HepG2 (cell line): ENCODE measurements around the gene GPAT3. TPM values are rescaled to one million over a fixed set of nuclear protein-coding genes. Genes with fewer than 3 reads are reported as not detected.
A peak's percentile ranks its signal among the peaks of the same experiment; 100 is the strongest.

Source experiments
- ATM ChIP-seq: fragments of 450-650 bp; IDR thresholded peaks from 2 replicates; pipeline ENCODE4 v1.7.1; 2017; ENCODE audit warnings: mild to moderate bottlenecking, borderline replicate concordance
- BORCS8-MEF2B ChIP-seq: sonication (generic); formaldehyde crosslinking; IDR thresholded peaks from 2 replicates; pipeline ENCODE4 v1.8.0; 2022; ENCODE audit warnings: mild to moderate bottlenecking, missing genetic modification reagents
- HNRNPK ChIP-seq: fragments of 200-400 bp; formaldehyde crosslinking; IDR thresholded peaks from 2 replicates; pipeline ENCODE4 v1.6.1; 2018; ENCODE audit warnings: low read length, low read depth, moderate library complexity, mild to moderate bottlenecking; ENCODE audit not compliant: poor library complexity, severe bottlenecking
- IRF2 ChIP-seq: IDR thresholded peaks from 2 replicates; pipeline ENCODE4 v1.6.1; 2018; ENCODE audit warnings: missing genetic modification reagents, missing compliant biosample characterization
- MYC ChIP-seq: sonication (generic); formaldehyde crosslinking; IDR thresholded peaks from 2 replicates; pipeline ENCODE4 v1.9.0; 2021; ENCODE audit warnings: missing genetic modification reagents, borderline replicate concordance
- REL ChIP-seq: sonication (generic); formaldehyde crosslinking; conservative IDR thresholded peaks from 2 replicates; pipeline ENCODE4 v1.8.0; 2022; ENCODE audit warnings: mild to moderate bottlenecking, missing genetic modification reagents, moderate library complexity
- RFX3 ChIP-seq: IDR thresholded peaks from 2 replicates; pipeline ENCODE4 v1.6.1; 2016; ENCODE audit warnings: missing biosample characterization, missing genetic modification reagents
- SMC3 ChIP-seq: IDR thresholded peaks from 2 replicates; pipeline ENCODE4 v1.6.1; 2011; ENCODE audit warnings: low read length, improper control_type of control experiment
- SOX5 ChIP-seq: IDR thresholded peaks from 2 replicates; pipeline ENCODE4 v1.6.1; 2016; ENCODE audit warnings: borderline replicate concordance
- TP53 ChIP-seq: sonication (generic); formaldehyde crosslinking; conservative IDR thresholded peaks from 2 replicates; pipeline ENCODE4 v1.4.0; 2020; ENCODE audit warnings: missing genetic modification reagents
- ZBTB38 ChIP-seq: sonication (generic); formaldehyde crosslinking; IDR thresholded peaks from 2 replicates; pipeline ENCODE4 v1.5.1; 2020; ENCODE audit warnings: mild to moderate bottlenecking, missing genetic modification reagents
- ZFP36L2 ChIP-seq: sonication (generic); formaldehyde crosslinking; IDR thresholded peaks from 2 replicates; pipeline ENCODE4 v1.4.0; 2020; ENCODE audit warnings: missing genetic modification reagents
- ZNF20 ChIP-seq: sonication (generic); formaldehyde crosslinking; IDR thresholded peaks from 2 replicates; pipeline ENCODE4 v1.4.0; 2020; ENCODE audit warnings: mild to moderate bottlenecking, moderate library complexity, missing genetic modification reagents
- ZNF224 ChIP-seq: sonication (generic); formaldehyde crosslinking; IDR thresholded peaks from 2 replicates; pipeline ENCODE4 v1.5.0; 2020; ENCODE audit warnings: mild to moderate bottlenecking, missing genetic modification reagents
- ZNF225 ChIP-seq: sonication (generic); formaldehyde crosslinking; IDR thresholded peaks from 2 replicates; pipeline ENCODE4 v1.4.0; 2020; ENCODE audit warnings: mild to moderate bottlenecking, missing genetic modification reagents
- ZNF430 ChIP-seq: sonication (generic); formaldehyde crosslinking; IDR thresholded peaks from 2 replicates; pipeline ENCODE4 v1.9.0; 2021; ENCODE audit warnings: mild to moderate bottlenecking, missing genetic modification reagents
- ZNF570 ChIP-seq: sonication (generic); formaldehyde crosslinking; IDR thresholded peaks from 2 replicates; pipeline ENCODE4 v1.4.0; 2020; ENCODE audit warnings: mild to moderate bottlenecking, missing genetic modification reagents, borderline replicate concordance
- ZNF766 ChIP-seq: sonication (generic); formaldehyde crosslinking; IDR thresholded peaks from 2 replicates; pipeline ENCODE4 v1.5.0; 2020; ENCODE audit warnings: missing genetic modification reagents, borderline replicate concordance
- ZNF773 ChIP-seq: sonication (generic); formaldehyde crosslinking; IDR thresholded peaks from 2 replicates; pipeline ENCODE4 v1.4.0; 2020; ENCODE audit warnings: missing genetic modification reagents, borderline replicate concordance
- ZSCAN12 ChIP-seq: sonication (generic); formaldehyde crosslinking; IDR thresholded peaks from 2 replicates; pipeline ENCODE4 v1.9.0; 2021; ENCODE audit warnings: mild to moderate bottlenecking, missing genetic modification reagents
- ZZZ3 ChIP-seq: sonication (generic); formaldehyde crosslinking; IDR thresholded peaks from 2 replicates; pipeline ENCODE4 v1.4.0; 2020; ENCODE audit warnings: missing genetic modification reagents, mild to moderate bottlenecking, borderline replicate concordance
- polyA plus RNA-seq, 8 experiments: library from polyadenylated mRNA; depleted of rRNA in 3 of 8; stranded (reverse) in 7 of 8; unstranded in 1 of 8; fragments of >200 nt; fragmentation: Illumina TruSeq in 4 of 8; extraction: Trizol in 4 of 8; gene quantifications; 2 replicates each; pipeline versions ENCODE4 v1.2.1 to v1.2.3, GENCODE V29; 2011 to 2016; ENCODE audit warnings: low read depth in 4 of 8, missing spikeins in 1 of 8, mixed read lengths in 1 of 8; ENCODE audit not compliant: insufficient read depth in 1 of 8
- total RNA-seq, 5 experiments: library from RNA; depleted of rRNA; stranded (reverse); fragments of >200 nt; fragmentation: Illumina TruSeq; extraction: Trizol; gene quantifications; 2 replicates each; pipeline ENCODE4 v1.2.3, GENCODE V29; 2016; ENCODE audit warnings: low read depth in 1 of 5
- TF ChIP-seq, protein P1 (sequence below): sonication (generic); formaldehyde crosslinking; IDR thresholded peaks from 2 replicates; pipeline ENCODE4 v1.5.1; 2020; ENCODE audit warnings: mild to moderate bottlenecking, missing genetic modification reagents
- TF ChIP-seq, protein P2 (sequence below): sonication (generic); formaldehyde crosslinking; conservative IDR thresholded peaks from 2 replicates; pipeline ENCODE4 v1.8.0; 2022; ENCODE audit warnings: low read depth, missing genetic modification reagents
- TF ChIP-seq, protein P3 (sequence below): sonication (generic); formaldehyde crosslinking; IDR thresholded peaks from 2 replicates; pipeline ENCODE4 v1.4.0; 2020; ENCODE audit warnings: mild to moderate bottlenecking, missing genetic modification reagents
- TF ChIP-seq, protein P4 (sequence below): sonication (generic); formaldehyde crosslinking; conservative IDR thresholded peaks from 2 replicates; pipeline ENCODE4 v1.5.0; 2020; ENCODE audit warnings: missing genetic modification reagents

GPAT3 gene
- total and polyA plus RNA-seq, 2 of the 13 experiments (the other 11 are each of a cell fraction or from before 2014, with no cell fraction given), result 2.4 to 2.6 TPM

DNA sequence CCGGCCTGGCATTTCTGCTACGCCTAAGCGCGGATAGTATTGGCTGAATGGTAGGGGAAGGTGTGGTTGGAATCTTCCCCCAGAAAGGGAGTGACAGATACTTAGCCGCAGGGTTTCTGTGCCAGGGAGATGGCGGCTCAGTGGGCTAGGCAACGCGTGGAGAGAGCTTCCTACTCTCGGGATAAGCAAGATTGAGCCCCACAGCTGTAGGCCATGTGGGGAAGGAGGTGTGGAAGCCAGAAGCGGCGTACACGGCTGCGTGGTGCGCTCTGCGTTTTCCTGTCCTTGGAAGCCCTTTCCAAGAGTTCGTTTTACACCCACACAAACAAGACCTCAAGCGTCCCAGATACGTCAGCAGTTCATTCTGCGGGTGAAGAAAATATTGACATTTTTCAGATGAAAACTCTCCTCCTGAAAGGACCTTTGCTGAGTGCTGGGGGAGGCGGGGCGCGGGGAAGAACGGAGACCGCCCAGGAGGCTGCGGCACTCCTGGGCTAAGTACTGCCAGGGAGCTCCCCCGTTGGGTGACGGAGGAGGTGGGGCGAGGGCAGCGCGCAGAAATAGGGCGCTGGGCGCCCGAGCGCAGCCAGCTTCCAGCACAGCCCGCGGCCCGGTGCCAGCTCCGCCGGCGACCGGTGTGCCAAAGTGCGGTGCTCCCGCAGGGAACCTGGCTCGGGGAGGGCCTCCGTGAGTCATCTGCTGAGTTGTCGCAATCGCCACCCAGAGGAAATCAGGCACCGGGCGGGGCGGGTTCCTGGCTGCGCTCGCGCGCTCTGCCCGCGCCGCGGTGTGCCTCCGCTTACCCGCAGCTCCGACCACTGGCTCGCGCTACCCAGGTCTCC is at the start of gene GPAT3 (continued):
- TF ChIP-seq ATM, result no peak
- no peak for TF ChIP-seq ZNF570 (CRISPR knock-in tag)
- no peak for TF ChIP-seq HNRNPK
- no peak for TF ChIP-seq ZNF773 (CRISPR knock-in tag)
- TF ChIP-seq BORCS8-MEF2B, result no peak
- TF ChIP-seq, protein P1, sequence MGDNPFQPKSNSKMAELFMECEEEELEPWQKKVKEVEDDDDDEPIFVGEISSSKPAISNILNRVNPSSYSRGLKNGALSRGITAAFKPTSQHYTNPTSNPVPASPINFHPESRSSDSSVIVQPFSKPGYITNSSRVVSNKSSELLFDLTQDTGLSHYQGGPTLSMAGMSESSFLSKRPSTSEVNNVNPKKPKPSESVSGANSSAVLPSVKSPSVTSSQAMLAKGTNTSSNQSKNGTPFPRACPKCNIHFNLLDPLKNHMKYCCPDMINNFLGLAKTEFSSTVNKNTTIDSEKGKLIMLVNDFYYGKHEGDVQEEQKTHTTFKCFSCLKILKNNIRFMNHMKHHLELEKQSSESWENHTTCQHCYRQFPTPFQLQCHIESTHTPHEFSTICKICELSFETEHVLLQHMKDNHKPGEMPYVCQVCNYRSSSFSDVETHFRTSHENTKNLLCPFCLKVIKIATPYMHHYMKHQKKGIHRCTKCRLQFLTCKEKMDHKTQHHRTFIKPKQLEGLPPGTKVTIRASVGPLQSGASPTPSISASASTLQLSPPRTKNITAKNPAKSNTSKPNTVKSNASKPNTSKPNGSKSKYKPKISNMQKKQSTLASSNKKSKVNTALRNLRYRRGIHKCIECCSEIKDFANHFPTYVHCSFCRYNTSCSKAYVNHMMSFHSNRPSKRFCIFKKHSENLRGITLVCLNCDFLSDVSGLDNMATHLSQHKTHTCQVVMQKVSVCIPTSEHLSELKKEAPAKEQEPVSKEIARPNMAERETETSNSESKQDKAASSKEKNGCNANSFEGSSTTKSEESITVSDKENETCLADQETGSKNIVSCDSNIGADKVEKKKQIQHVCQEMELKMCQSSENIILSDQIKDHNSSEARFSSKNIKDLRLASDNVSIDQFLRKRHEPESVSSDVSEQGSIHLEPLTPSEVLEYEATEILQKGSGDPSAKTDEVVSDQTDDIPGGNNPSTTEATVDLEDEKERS (CRISPR knock-in tag), result no peak
- TF ChIP-seq, protein P2, sequence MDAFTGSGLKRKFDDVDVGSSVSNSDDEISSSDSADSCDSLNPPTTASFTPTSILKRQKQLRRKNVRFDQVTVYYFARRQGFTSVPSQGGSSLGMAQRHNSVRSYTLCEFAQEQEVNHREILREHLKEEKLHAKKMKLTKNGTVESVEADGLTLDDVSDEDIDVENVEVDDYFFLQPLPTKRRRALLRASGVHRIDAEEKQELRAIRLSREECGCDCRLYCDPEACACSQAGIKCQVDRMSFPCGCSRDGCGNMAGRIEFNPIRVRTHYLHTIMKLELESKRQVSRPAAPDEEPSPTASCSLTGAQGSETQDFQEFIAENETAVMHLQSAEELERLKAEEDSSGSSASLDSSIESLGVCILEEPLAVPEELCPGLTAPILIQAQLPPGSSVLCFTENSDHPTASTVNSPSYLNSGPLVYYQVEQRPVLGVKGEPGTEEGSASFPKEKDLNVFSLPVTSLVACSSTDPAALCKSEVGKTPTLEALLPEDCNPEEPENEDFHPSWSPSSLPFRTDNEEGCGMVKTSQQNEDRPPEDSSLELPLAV (CRISPR knock-in tag), result no peak
- TF ChIP-seq ZBTB38 (CRISPR knock-in tag), result no peak
- TF ChIP-seq ZNF20, result no peak
- no peak for TF ChIP-seq REL
- no peak for TF ChIP-seq TP53
- TF ChIP-seq ZNF766 (CRISPR knock-in tag), result no peak
- no peak for TF ChIP-seq ZFP36L2 (CRISPR knock-in tag)
- no peak for TF ChIP-seq RFX3 (CRISPR knock-in tag)
- TF ChIP-seq, protein P3, sequence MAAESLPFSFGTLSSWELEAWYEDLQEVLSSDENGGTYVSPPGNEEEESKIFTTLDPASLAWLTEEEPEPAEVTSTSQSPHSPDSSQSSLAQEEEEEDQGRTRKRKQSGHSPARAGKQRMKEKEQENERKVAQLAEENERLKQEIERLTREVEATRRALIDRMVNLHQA (CRISPR knock-in tag), result no peak
- no peak for TF ChIP-seq ZZZ3 (CRISPR knock-in tag)
- TF ChIP-seq SOX5 (CRISPR knock-in tag), result peak; percentile 26; the same call in 1 of the 2 replicates
- no peak for TF ChIP-seq ZNF224 (CRISPR knock-in tag)
- no peak; the same call in 1 of the 2 replicates for TF ChIP-seq ZNF430 (CRISPR knock-in tag)
- TF ChIP-seq, protein P4, sequence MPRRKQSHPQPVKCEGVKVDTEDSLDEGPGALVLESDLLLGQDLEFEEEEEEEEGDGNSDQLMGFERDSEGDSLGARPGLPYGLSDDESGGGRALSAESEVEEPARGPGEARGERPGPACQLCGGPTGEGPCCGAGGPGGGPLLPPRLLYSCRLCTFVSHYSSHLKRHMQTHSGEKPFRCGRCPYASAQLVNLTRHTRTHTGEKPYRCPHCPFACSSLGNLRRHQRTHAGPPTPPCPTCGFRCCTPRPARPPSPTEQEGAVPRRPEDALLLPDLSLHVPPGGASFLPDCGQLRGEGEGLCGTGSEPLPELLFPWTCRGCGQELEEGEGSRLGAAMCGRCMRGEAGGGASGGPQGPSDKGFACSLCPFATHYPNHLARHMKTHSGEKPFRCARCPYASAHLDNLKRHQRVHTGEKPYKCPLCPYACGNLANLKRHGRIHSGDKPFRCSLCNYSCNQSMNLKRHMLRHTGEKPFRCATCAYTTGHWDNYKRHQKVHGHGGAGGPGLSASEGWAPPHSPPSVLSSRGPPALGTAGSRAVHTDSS (CRISPR knock-in tag), result no peak
- TF ChIP-seq ZSCAN12 (CRISPR knock-in tag), result no peak
- no peak for TF ChIP-seq SMC3
- peak; percentile 52; the same call in 1 of the 2 replicates for TF ChIP-seq ZNF225 (CRISPR knock-in tag)
- TF ChIP-seq MYC (CRISPR knock-in tag), result 0 out of 2 replicates have a peak, but pooled peaks have one; percentile 12
- TF ChIP-seq IRF2, result no peak
